ENCODE data around the gene G6PD.
"Not testable (repeated sequence)": the region's sequence is repeated elsewhere in the genome, so short reads cannot be mapped to it uniquely, and the experiment has no call there.

Gene G6PD

GRCh38 chrX:154546354-154547244 lies at the start of gene G6PD:
Gene G6PD (minus strand): TSS chrX:154546846. CDS start chrX:154546155, 691 bp downstream.
- DNase-seq = no peak

- DNase-seq = no peak
Measured at GRCh38 chrX:154595559-154596249, 49.1 kb upstream of the G6PD start.

- DNase-seq = no peak
Measured at GRCh38 chrX:154594491-154594890, 47.8 kb upstream of the G6PD start.

GRCh38 chrX:154593201-154593600 lies 46.6 kb upstream of the G6PD start:
- DNase-seq = no peak

- DNase-seq = no peak
Measured at GRCh38 chrX:154592505-154592904, 45.9 kb upstream of the G6PD start.

GRCh38 chrX:154590415-154590814 lies 43.8 kb upstream of the G6PD start:
- not testable (repeated sequence) for DNase-seq

- DNase-seq = not testable (repeated sequence)
Measured at GRCh38 chrX:154584585-154585183, 38.0 kb upstream of the G6PD start, which contains the start of gene CTAG1A. Gene CTAG1A (plus strand): TSS chrX:154585133. CDS start chrX:154585207, 74 bp downstream.

- not testable (repeated sequence) for DNase-seq
Measured at GRCh38 chrX:154582994-154583393, 36.3 kb upstream of the G6PD start.

GRCh38 chrX:154575076-154575475 lies 28.4 kb upstream of the G6PD start:
- not testable (repeated sequence) for DNase-seq

GRCh38 chrX:154573061-154573460 lies 26.4 kb upstream of the G6PD start:
- not testable (repeated sequence) for DNase-seq

- not testable (repeated sequence) for DNase-seq
Measured at GRCh38 chrX:154570361-154570760, 23.7 kb upstream of the G6PD start.

- DNase-seq = not testable (repeated sequence)
Measured at GRCh38 chrX:154562295-154562694, 15.6 kb upstream of the G6PD start.

- not testable (repeated sequence) for DNase-seq
Measured at GRCh38 chrX:154560326-154560725, 13.7 kb upstream of the G6PD start.

- not testable (repeated sequence) for DNase-seq
Measured at GRCh38 chrX:154558896-154559295, 12.2 kb upstream of the G6PD start.

GRCh38 chrX:154558060-154558690 lies 11.5 kb upstream of the G6PD start:
- DNase-seq = not testable (repeated sequence)

- DNase-seq = not testable (repeated sequence)
Measured at GRCh38 chrX:154552112-154552806, 5.6 kb upstream of the G6PD start.

GRCh38 chrX:154549766-154550165 lies 3.1 kb upstream of the G6PD start:
- no peak for DNase-seq

GRCh38 chrX:154548028-154548316 lies 1.3 kb upstream of the G6PD start:
- DNase-seq = no peak

GRCh38 chrX:154547245-154548027 lies 790 bp upstream of the G6PD start, which contains the start of gene IKBKG:
Gene IKBKG (plus strand): TSS chrX:154547620. CDS start chrX:154552003, 4,383 bp downstream.
- peak; percentile 65 for DNase-seq

GRCh38 chrX:154545673-154546274 lies 872 bp downstream of the G6PD start:
- no peak for DNase-seq
